Motor neuron (in vitro differentiated cells): ENCODE data around the gene COPB1. TPM values are rescaled to one million over a fixed set of nuclear protein-coding genes. Genes with fewer than 3 reads are reported as not detected.

Source experiments
- ATAC-seq, 8 experiments: fragments of 200-7000 bp; cut with Tn5 transposase; replicated peaks in 6 of 8; 2 replicates each; pipeline ENCODE4 v1.8.0; 2021; ENCODE audit warnings: mild to moderate bottlenecking in 8 of 8, moderate library complexity in 8 of 8
- H3K27ac ChIP-seq, 2 donors: fragments of 250-450 bp; sonication (Bioruptor Pico); 2 replicates each; pipeline ENCODE4 v1.9.0; 2021; ENCODE audit warnings: antibody characterized with exemption in 2 of 2, mild to moderate bottlenecking in 2 of 2, moderate library complexity in 1 of 2
- H3K4me1 ChIP-seq, 2 donors: fragments of 250-450 bp; sonication (Bioruptor Pico); replicated peaks in 1 of 2; 2 replicates each; pipeline ENCODE4 v1.6.1; 2021; ENCODE audit warnings: antibody characterized with exemption in 2 of 2, mild to moderate bottlenecking in 2 of 2, moderate library complexity in 1 of 2
- H3K4me3 ChIP-seq, 5 donors: fragments of 250-450 bp; sonication (Bioruptor Pico); 2 replicates each; pipeline ENCODE4 v1.9.0; 2021; ENCODE audit warnings: antibody characterized with exemption in 5 of 5, mild to moderate bottlenecking in 5 of 5, moderate library complexity in 4 of 5
- WGBS, 10 experiments: fragments of 450-650 bp; shearing (Covaris generic); methylation state at CpG; one replicate each; pipeline ENCODE4 v1.0.0; 2022; 5-methylcytosine and 5-hydroxymethylcytosine counted together
- in situ Hi-C, 9 experiments: fragments of 400-800 bp; cut with MboI; loops; one replicate each; pipeline ENCODE4 v1.15.0; 2021; ENCODE audit warnings: low sequenced_read_pairs in 9 of 9, low pct_unique_long_range_greater_than_20kb in 2 of 9; ENCODE audit not compliant: unreplicated experiment in 9 of 9
- total RNA-seq, 8 experiments: library from RNA; unstranded; fragments of 300-600 nt; gene quantifications; 2 replicates each; pipeline versions ENCODE4 v1.2.3 to v1.2.4, GENCODE V29; 2022

The COPB1 gene
- total RNA-seq, 8 experiments from 2014 or later = 88.7 to 175 (median 131) TPM

- peak overlapping the region; percentile 63 to 92 (median 74) for H3K4me3 ChIP-seq
- in situ Hi-C loops = no loop called here
- WGBS, 10 experiments = 0 to 11% (median 3%) methylated on average over 3 to 6 of the region's 6 CpGs; no CpG with 5 or more reads in 2 of the 10 experiments
These were observed 605 bp upstream of the COPB1 start for GRCh38 chr11:14500181-14500651.

DNA sequence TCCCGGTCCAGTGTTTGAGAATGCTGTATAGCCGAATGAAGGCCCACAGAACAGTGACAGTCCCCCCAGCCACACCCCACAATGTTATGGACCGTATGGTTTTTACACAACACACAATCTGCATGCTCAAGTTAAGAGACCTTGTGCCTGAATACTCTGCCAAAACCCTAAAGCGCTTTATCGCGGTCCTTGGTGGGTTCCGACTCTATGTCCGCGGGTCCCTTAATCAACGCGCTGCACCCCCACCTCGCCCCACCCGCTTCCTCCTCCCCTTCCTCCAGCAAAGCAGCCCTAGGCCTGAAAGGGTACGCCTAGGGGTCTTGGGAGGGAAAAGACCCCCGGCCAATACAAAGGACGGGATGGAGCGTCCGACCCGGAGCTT is 442 bp downstream of the COPB1 start:
- WGBS, 10 experiments = 0% methylated on average over 1 to 7 of the region's 19 CpGs; no CpG with 5 or more reads in 3 of the 10 experiments
- Histone ChIP-seq H3K4me3 (peak overlapping the region; percentile 63 to 92 (median 74)), H3K4me1 (peaks cover 0 to 21% of the 10 kb centered on the region in 2 donors), H3K27ac (peak overlapping the region; percentile 94 to 97)
- peak; percentile 17 to 74 (median 70) for ATAC-seq
- in situ Hi-C loops = no loop called here

More at GRCh38 chr11:14500181-14500651, 605 bp upstream of the COPB1 start:
- peak overlapping the region; percentile 94 to 97 for H3K27ac ChIP-seq
- ATAC-seq = peak in 4 of 8 experiments; percentile 9 to 35 (median 30)
- H3K4me1 ChIP-seq = peaks cover 0 to 21% of the 10 kb centered on the region in 2 donors

- ATAC-seq = no peak
- WGBS, 10 experiments = 80 to 100% (median 93%) methylated on average over 1 to 3 of the region's 3 CpGs
- Histone ChIP-seq H3K4me1 (no peaks in the 10 kb centered on the region), H3K27ac (no peak overlapping the region), H3K4me3 (no peak overlapping the region)
- in situ Hi-C loops = no loop called here
These were observed 18.9 kb downstream of the COPB1 start for GRCh38 chr11:14480716-14481115.

DNA sequence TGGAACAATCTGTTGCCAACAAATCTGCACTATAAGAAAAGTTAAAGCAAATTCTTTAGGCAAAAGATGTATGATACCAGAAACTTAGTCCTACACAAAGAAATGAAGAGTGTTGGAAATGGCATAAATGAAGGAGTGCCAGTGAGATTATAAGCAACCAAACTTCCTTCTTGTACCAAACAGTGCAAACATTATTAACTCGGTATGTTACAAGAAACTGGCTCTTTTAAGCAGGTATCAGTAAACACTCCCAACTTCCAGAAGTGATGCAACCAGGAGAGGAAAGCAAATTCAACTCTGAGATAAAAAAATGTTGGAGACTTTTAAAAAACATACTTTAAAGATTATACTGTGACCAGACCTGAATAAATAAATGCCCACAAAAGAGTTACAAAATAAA is 28.5 kb downstream of the COPB1 start:
- in situ Hi-C loops = loop anchor here in 2 of 9 experiments (25.0 kb wide), 1 partner anchor 184 kb away; no protein-coding TSS in a partner anchor
- 71 to 100% (median 100%) methylated on average over 1 of the region's 1 CpG; no CpG with 5 or more reads in 1 of the 10 experiments for WGBS, 10 experiments
- ATAC-seq = no peak
- Histone ChIP-seq H3K4me1 (no peaks in the 10 kb centered on the region), H3K4me3 (no peak overlapping the region), H3K27ac (no peak overlapping the region)

DNA sequence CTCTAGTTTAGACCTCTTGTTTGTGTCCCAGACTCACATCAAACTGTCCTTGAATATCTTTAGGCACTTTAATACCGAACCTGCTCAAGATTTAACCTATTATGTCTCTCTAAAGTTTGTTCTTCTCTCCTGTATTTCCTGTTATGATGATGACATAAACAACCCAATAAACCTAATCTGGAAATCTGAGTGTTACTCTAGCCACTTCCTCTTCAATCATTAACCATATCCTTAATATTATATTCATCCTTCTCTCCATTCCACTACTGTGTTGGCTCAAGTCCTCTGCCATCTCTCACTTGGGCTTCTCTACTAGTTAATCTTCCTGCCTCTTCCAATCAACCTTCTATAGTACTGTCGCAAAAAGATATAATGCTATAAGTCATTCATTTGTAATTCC is 36.0 kb downstream of the COPB1 start:
- Histone ChIP-seq H3K27ac (no peak overlapping the region), H3K4me3 (no peak overlapping the region), H3K4me1 (no peaks in the 10 kb centered on the region)
- ATAC-seq = no peak
- in situ Hi-C loops = loop anchor here in 3 of 9 experiments (10.0 to 25.0 kb wide), 2 partner anchors 159 to 176 kb away; no protein-coding TSS in a partner anchor
- 81 to 100% (median 100%) methylated on average over 1 to 2 of the region's 2 CpGs; no CpG with 5 or more reads in 1 of the 10 experiments for WGBS, 10 experiments

DNA sequence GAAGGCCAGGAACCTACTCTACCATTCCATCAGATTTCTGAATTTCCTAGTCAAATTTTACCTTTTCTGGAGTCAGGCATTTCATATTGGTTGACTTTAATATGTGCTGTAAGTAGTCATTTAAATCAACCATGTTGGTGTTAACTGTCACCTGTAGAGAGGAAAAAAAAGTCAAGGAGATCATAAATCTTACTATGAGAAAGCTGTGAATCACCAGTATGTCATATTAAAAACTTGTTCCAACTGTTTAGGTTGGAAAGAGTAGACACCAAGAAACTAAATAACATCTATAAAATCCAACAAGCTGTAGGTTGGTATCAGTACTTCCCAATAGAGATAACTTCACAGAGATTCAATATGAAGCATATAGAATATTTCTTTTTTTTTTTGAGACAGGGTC is 39.5 kb downstream of the COPB1 start:
- Histone ChIP-seq H3K4me1 (no peaks in the 10 kb centered on the region), H3K27ac (no peak overlapping the region), H3K4me3 (no peak overlapping the region)
- in situ Hi-C loops = loop anchor here in 3 of 9 experiments (10.0 to 25.0 kb wide), 2 partner anchors 155 to 173 kb away; no protein-coding TSS in a partner anchor
- no peak for ATAC-seq

DNA sequence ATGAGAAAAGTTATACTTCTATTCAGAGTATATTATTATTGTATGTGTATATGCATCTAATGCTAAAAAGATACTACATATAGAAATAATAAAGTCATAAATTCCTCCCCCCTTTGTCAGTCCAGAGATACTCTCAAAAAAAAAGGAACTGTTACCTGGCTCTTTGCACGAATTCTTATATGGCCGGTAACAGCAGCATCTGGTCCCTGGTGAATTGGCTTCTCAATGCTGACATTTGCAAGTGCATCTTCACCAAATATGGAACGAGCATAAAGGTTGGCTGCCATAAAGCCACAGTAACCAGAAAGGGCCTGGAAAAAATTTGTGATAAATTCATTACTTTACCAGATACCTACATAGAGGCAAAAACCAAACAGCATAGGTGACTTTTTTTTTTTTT is 41.2 kb downstream of the COPB1 start:
- Histone ChIP-seq H3K27ac (no peak overlapping the region), H3K4me1 (no peaks in the 10 kb centered on the region), H3K4me3 (no peak overlapping the region)
- no peak for ATAC-seq
- WGBS, 10 experiments = 47 to 100% (median 94%) methylated on average over 2 to 3 of the region's 3 CpGs
- in situ Hi-C loops = loop anchor here in 2 of 9 experiments (25.0 kb wide), 1 partner anchor 171 kb away; no protein-coding TSS in a partner anchor

DNA sequence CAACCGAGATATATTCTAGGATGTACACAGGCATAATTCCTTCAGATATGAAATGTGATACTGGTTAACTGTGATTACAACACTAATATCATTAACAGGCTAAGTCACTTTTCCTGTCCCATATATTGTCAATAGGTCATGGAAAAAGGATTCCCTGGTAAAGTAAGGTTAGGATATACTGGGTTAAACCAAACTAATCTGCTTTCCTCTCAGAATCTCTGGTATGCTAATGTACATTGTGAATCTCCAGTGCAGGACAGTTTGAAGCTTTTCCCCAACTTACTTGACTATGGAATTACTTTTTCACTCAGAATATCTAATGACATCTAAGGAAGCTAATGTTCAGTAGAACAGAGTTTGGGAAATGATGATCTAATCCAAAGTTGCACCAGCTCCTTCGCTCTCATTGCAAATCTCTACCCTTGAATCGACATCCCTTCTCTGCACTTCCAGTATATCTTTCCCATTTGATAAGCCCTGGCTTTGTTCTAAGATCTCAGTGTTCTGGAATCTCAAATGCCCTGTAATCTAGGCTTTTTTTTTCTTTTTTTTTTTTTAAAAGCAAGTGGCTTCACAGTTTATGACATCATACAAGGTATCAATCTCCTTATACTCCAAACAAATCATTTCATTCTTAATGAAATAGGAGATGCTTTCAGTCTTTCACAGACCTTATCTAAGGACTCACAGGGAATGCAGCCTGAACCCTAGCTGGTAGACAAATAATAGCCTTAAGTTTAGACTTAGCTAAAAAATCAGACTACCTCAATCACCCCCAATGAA is 43.8 kb downstream of the COPB1 start:
- H3K4me3 ChIP-seq = no peak overlapping the region
- peak in 3 of 8 experiments; percentile 27 to 29 (median 27) for ATAC-seq
- no peak overlapping the region for H3K27ac ChIP-seq
- in situ Hi-C loops = loop anchor here in 2 of 9 experiments (25.0 kb wide), 1 partner anchor 169 kb away; no protein-coding TSS in a partner anchor
- 82 to 100% (median 94%) methylated on average over 1 to 3 of the region's 3 CpGs; no CpG with 5 or more reads in 1 of the 10 experiments for WGBS, 10 experiments
- H3K4me1 ChIP-seq = no peaks in the 10 kb centered on the region

DNA sequence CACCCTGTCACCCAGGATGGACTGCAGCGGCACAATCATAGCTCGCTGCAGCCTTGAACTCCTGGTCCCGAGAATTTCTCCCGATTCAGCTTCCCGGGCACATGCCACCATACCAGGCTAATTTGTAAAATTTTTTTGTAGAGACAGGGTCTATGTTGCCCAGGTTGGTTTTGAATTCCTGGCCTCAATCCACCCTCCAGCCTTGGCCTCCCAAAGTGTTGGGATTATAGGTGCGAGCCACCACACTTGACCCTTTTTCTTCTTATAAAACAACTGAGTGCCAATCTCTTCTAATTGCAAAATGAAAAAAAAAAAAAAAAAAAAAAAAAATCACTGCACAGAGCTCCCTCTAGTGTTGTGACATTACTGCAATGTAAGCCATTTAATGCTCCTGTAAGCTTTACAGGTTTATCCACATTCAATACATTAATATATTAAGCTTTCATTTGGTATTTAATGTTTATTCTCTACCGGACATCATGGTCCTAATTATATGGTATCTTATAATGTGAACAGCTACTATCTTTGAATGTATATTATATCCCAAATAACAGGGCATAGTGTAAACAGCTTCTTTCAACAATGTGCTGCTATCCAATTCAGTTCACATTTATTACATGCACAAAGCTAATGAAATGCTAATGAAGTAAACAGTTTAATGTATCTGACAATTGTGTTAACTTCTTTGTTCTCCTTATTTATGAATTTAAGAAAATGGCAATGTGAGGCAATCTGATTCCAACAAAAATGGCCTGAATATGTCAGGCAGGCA is 44.6 kb downstream of the COPB1 start:
- Histone ChIP-seq H3K4me3 (no peak overlapping the region), H3K27ac (no peak overlapping the region), H3K4me1 (no peaks in the 10 kb centered on the region)
- WGBS, 10 experiments = 0 to 82% (median 55%) methylated on average over 1 to 7 of the region's 7 CpGs
- peak in 5 of 8 experiments; percentile 16 to 55 (median 46) for ATAC-seq
- in situ Hi-C loops = loop anchor here in 2 of 9 experiments (25.0 kb wide), 1 partner anchor 168 kb away; no protein-coding TSS in a partner anchor

- Histone ChIP-seq H3K27ac (no peak overlapping the region), H3K4me1 (no peaks in the 10 kb centered on the region), H3K4me3 (no peak overlapping the region)
- in situ Hi-C loops = loop anchor here in 2 of 9 experiments (25.0 kb wide), 1 partner anchor 165 kb away; no protein-coding TSS in a partner anchor
- WGBS, 10 experiments = 33 to 100% (median 100%) methylated on average over 1 of the region's 1 CpG; no CpG with 5 or more reads in 3 of the 10 experiments
- ATAC-seq = no peak
These were observed 47.8 kb downstream of the COPB1 start for GRCh38 chr11:14451825-14452224.

DNA sequence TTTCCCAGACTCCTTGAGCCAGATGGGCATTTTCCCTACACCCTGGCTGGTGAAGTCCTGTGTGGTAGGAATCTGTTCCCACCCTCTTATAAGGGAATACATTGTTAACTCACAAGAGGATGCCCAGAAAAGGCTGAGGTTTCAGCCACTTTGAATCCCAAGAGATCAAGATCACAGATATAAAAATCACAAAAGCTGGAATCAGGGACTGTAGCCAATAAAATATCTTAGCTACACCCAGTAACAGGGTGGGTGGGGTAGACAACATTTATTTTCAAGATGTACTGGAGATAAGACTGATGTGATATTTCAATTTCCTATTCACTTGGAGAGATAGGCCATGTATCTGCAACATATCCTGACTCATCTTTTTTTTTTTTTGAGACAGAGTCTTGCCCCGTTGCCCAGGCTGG is 50.3 kb downstream of the COPB1 start:
- in situ Hi-C loops = no loop called here
- 0 to 43% (median 40%) methylated on average over 1 of the region's 1 CpG; no CpG with 5 or more reads in 7 of the 10 experiments for WGBS, 10 experiments

DNA sequence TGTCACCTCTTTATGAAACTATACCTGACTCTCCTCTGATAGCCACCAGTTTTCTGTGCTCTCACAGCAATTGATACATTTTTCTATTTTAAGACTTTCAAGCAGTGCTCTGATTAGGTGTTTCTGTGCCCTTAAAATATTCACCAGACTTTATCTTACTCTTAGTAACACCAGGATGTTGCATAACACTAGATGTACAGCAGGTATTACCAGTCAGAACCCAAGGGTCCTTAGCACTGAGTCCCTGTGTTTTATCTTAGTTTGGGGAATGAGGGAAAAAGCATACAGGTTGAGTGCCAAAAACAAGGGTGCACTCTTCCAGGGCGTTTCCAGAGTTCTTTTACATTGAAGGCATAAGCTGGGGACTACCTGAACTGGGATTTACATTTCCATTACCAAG is 51.4 kb downstream of the COPB1 start:
- no peak for ATAC-seq
- H3K27ac ChIP-seq = no peak overlapping the region
- WGBS, 10 experiments = 0 to 100% (median 78%) methylated on average over 1 of the region's 1 CpG; no CpG with 5 or more reads in 3 of the 10 experiments
- no peak overlapping the region for H3K4me3 ChIP-seq
- no peaks in the 10 kb centered on the region for H3K4me1 ChIP-seq
- in situ Hi-C loops = no loop called here

More for the DNA sequence above, 50.3 kb downstream of the COPB1 start:
- H3K4me3 ChIP-seq = no peak overlapping the region
- H3K27ac ChIP-seq = no peak overlapping the region
- H3K4me1 ChIP-seq = no peaks in the 10 kb centered on the region
- peak in 3 of 8 experiments; percentile 80 to 89 (median 80) for ATAC-seq
